Measurements from ENCODE around the gene TADA3. TPM values are rescaled to one million over a fixed set of nuclear protein-coding genes. Genes with fewer than 3 reads are reported as not detected.

Gene TADA3
- total RNA-seq, 2 donors from 2014 or later = 130 to 131 TPM

DNA sequence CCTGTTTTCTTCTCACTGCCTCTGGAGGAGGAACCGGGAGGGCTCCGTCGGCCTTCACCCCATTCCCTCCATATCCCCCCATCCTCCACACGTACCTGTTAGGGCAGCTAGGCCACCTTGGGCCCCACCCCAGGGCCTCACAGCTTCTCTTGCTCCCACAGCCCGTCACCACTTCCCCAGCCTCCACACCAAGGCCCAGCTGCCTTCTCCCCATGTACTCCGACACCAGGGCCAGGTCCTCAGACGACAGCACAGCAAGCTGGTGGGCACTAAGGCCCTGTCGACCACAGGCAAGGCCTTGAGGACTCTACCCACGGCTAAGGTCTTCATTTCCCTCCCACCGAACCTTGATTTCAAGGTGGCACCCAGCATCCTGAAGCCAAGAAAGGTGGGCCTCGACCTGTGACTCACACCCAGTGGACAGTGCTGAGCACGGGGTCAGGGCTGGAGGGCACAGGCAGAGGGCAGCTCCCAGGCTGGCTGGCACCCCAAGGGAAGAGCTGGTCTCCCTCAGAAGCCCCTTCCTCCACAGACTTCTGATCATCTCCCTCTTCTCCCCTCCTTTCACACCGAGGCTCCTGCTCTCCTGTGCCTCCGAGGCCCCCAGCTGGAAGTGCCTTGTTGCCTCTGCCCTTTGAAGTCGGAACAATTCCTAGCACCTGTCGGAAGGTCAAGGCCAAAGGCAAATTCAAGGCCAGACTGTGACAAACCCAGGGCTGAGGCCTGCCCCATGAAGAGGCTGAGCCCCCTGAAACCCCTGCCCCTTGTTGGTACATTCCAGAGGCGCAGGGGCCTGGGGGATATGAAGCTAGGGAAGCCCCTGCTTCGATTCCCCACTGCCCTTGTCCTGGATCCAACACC is 42.5 kb upstream of the TADA3 start:
- Histone ChIP-seq H3K27me3 (replicated peaks; ENCODE audit: insufficient read depth) (no peaks in the 10 kb centered on the region), H3K4me3 (no peak overlapping the region), H3K36me3 (no peaks in the 10 kb centered on the region), H3K4me1 (replicated peaks) (no peaks in the 10 kb centered on the region), H3K9me3 (no peaks in the 10 kb centered on the region), H3K27ac (no peak overlapping the region)
- TF ChIP-seq, protein P1, sequence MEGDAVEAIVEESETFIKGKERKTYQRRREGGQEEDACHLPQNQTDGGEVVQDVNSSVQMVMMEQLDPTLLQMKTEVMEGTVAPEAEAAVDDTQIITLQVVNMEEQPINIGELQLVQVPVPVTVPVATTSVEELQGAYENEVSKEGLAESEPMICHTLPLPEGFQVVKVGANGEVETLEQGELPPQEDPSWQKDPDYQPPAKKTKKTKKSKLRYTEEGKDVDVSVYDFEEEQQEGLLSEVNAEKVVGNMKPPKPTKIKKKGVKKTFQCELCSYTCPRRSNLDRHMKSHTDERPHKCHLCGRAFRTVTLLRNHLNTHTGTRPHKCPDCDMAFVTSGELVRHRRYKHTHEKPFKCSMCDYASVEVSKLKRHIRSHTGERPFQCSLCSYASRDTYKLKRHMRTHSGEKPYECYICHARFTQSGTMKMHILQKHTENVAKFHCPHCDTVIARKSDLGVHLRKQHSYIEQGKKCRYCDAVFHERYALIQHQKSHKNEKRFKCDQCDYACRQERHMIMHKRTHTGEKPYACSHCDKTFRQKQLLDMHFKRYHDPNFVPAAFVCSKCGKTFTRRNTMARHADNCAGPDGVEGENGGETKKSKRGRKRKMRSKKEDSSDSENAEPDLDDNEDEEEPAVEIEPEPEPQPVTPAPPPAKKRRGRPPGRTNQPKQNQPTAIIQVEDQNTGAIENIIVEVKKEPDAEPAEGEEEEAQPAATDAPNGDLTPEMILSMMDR (IDR thresholded peaks at IDR 0.05) = no peak
- TF ChIP-seq POLR2A (IDR thresholded peaks at IDR 0.05) (no peak), POLR2AphosphoS5 (IDR thresholded peaks at IDR 0.05) (no peak)
- intact Hi-C loops (cut with DNase I) = no loop called here
- DNase-seq (ENCODE audit: low spot score) = no peak
- WGBS = 83% methylated on average over 18 of the region's 18 CpGs

DNA sequence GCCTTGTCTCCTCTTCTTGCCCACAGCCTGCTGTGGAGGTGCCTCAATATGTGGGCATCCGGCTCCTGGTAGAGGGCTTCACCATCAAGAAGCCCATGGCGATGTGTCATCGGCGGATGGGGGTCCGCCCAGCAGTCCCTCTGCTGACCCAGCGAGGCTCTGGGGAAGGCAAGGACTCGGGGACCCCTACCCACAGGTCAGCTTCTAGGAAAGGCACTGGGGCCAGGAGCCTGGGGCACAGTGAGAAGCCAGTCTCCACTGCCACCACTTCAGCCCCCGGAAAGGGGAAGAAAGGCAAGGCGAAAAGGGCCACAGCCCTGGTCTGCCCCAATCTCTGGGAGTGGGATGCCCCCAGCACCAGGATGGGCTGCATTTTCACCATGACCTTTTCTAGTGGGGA is 40.8 kb upstream of the TADA3 start:
- 93% methylated on average over 9 of the region's 9 CpGs for WGBS
- H3K36me3 ChIP-seq = no peaks in the 10 kb centered on the region

DNA sequence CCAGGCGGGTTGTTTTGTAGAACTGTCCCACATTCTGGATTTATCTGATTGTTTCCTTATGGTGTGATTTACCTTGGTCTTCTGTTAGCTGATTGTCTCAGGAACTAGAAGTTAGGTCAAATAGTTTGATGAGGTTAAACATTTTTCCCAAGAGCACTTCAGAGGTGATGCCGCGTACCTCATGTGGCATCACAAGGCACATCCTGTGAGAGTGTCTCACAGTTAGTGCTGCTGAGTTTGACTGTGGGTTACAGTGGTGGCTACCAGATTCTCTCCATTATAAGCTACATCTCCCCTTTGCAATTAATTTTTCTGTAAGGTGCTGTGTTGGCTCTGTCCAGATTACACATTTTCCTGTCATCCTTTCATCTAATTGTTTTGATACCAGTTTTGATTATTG is 39.0 kb upstream of the TADA3 start:
- H3K4me1 ChIP-seq (replicated peaks) = no peaks in the 10 kb centered on the region
- H3K9me3 ChIP-seq = no peaks in the 10 kb centered on the region
- WGBS = 95% methylated on average over 3 of the region's 3 CpGs
- DNase-seq (ENCODE audit: low spot score) = no peak
- H3K36me3 ChIP-seq = no peaks in the 10 kb centered on the region
- no peaks in the 10 kb centered on the region for H3K27me3 ChIP-seq (replicated peaks; ENCODE audit: insufficient read depth)
- intact Hi-C loops (cut with DNase I) = no loop called here
- no peak overlapping the region for H3K27ac ChIP-seq
- no peak overlapping the region for H3K4me3 ChIP-seq
- TF ChIP-seq, protein P1 (IDR thresholded peaks at IDR 0.05) = no peak
- TF ChIP-seq POLR2AphosphoS5 (IDR thresholded peaks at IDR 0.05) (no peak), POLR2A (IDR thresholded peaks at IDR 0.05) (no peak)

More for the DNA sequence above, 40.8 kb upstream of the TADA3 start:
- DNase-seq (ENCODE audit: low spot score) = no peak
- TF ChIP-seq, protein P1 (IDR thresholded peaks at IDR 0.05) = no peak
- TF ChIP-seq POLR2A (IDR thresholded peaks at IDR 0.05) = no peak
- no peak for TF ChIP-seq POLR2AphosphoS5 (IDR thresholded peaks at IDR 0.05)
- Histone ChIP-seq H3K27ac (no peak overlapping the region), H3K9me3 (no peaks in the 10 kb centered on the region), H3K27me3 (replicated peaks; ENCODE audit: insufficient read depth) (no peaks in the 10 kb centered on the region), H3K4me3 (no peak overlapping the region), H3K4me1 (replicated peaks) (no peaks in the 10 kb centered on the region)
- intact Hi-C loops (cut with DNase I) = no loop called here

DNA sequence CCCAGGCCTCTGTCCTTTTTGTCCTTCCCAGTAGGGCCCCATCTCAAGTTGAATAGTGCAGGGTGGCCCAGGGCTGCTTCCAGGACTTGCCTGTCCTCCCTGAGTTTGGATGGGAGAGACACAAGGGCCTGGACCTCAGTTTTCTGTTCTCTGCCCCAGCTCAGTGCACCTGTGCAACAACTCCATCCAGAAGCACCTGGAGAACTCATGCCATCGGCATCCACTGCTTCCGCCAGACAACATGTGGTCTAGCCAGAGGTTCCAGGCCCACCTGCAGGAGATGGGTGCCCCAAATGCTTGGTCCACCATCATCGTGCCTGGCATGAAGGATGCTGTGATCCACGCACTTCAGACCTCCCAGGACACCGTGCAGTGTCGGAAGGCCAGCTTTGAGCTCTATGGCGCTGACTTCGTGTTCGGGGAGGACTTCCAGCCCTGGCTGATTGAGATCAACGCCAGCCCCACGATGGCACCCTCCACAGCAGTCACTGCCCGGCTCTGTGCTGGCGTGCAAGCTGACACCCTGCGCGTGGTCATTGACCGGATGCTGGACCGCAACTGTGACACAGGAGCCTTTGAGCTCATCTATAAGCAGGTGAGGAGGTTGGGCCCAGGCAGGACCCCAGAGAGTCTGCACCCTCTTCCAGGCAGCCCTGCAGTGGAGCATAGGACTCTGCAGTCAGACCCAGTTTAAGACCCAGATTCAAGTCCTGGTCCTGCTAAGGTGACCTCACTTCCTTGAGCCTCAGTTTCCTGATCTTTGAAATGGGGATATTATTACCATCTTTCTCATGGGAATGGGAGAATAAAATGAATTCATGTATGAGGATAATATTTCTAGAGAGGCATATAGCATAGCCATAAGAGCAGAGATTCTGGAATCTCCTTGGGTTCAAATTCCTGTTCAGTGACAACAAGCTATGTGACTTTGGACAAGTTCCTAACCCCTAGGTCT is 36.8 kb upstream of the TADA3 start:
- no peak for TF ChIP-seq POLR2AphosphoS5 (IDR thresholded peaks at IDR 0.05)
- Histone ChIP-seq H3K9me3 (no peaks in the 10 kb centered on the region), H3K36me3 (no peaks in the 10 kb centered on the region)

DNA sequence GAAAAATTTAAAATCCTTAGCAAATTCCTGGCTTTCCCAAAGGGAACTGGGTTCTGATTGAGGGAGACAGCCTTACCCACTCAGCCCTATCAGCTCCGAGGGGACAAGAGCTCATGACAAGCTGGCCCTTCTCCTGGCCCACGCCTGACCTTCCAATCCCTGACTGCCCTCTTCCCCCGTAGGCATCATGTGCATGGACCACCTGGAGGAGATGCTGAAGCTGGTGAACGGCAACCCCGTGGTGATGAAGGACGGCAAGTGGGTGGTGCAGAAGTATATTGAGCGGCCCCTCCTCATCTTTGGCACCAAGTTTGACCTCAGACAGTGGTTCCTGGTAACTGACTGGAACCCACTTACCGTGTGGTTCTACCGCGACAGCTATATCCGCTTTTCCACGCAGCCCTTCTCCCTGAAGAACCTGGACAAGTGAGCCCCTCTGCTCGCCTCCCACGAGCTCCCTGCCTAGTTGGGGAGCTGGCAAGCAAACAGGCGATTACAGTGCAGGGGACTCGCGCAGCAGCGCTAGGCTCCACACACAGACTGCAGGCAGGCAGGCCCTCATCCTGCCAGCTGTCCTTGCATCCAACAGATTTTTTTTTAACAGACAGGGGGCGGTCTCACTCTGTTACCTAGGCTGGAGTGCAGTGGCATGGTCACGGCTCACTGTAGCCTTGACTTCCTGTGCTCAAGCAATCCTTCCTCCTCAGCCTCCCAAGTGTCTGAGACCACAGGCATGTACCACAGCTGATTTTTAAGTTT is 34.7 kb upstream of the TADA3 start:
- no peak for DNase-seq (ENCODE audit: low spot score)
- H3K36me3 ChIP-seq = no peaks in the 10 kb centered on the region
- no peaks in the 10 kb centered on the region for H3K9me3 ChIP-seq
- H3K27ac ChIP-seq = no peak overlapping the region
- WGBS = 77% methylated on average over 20 of the region's 20 CpGs
- TF ChIP-seq, protein P1 (IDR thresholded peaks at IDR 0.05) = peak in 2 of 4 experiments; percentile 14 to 21
- no peak for TF ChIP-seq POLR2AphosphoS5 (IDR thresholded peaks at IDR 0.05)
- TF ChIP-seq POLR2A (IDR thresholded peaks at IDR 0.05) = no peak
- intact Hi-C loops (cut with DNase I) = no loop called here
- no peak overlapping the region for H3K4me3 ChIP-seq
- H3K27me3 ChIP-seq (replicated peaks; ENCODE audit: insufficient read depth) = no peaks in the 10 kb centered on the region
- H3K4me1 ChIP-seq (replicated peaks) = no peaks in the 10 kb centered on the region

More for the DNA sequence above, 36.8 kb upstream of the TADA3 start:
- intact Hi-C loops (cut with DNase I) = no loop called here
- Histone ChIP-seq H3K27ac (no peak overlapping the region), H3K4me3 (no peak overlapping the region), H3K4me1 (replicated peaks) (no peaks in the 10 kb centered on the region), H3K27me3 (replicated peaks; ENCODE audit: insufficient read depth) (no peaks in the 10 kb centered on the region)
- no peak for DNase-seq (ENCODE audit: low spot score)
- 94% methylated on average over 17 of the region's 17 CpGs for WGBS

Measured in prostate gland (tissue), 2 donors.